CD14-positive monocyte (primary cell): ENCODE measurements around the gene CHI3L2. TPM values are rescaled to one million over a fixed set of nuclear protein-coding genes. Genes with fewer than 3 reads are reported as not detected.

Source experiments
- DNase-seq, 3 donors: peaks; one replicate each; pipeline ENCODE4 v3.0.0-alpha.2; 2011 to 2022
- H2AFZ ChIP-seq: 2 replicates; pipeline ENCODE4 v1.6.0; 2012; ENCODE audit warnings: mild to moderate bottlenecking, low read depth, low read length, inconsistent platforms; ENCODE audit not compliant: insufficient read depth, poor library complexity, severe bottlenecking
- H3K27ac ChIP-seq, 2 donors: 1 replicate in 1 of 2; 2 replicates in 1 of 2; pipeline ENCODE4 v1.5.1; 2012 to 2013; ENCODE audit warnings: low read length in 2 of 2, control low read depth in 1 of 2, inconsistent platforms in 1 of 2, low read depth in 1 of 2, mild to moderate bottlenecking in 1 of 2
- H3K27me3 ChIP-seq, 2 donors: one replicate each; pipeline versions ENCODE4 v1.6.0 to v1.6.1; 2011 to 2013; ENCODE audit warnings: low read length in 2 of 2; ENCODE audit not compliant: control insufficient read depth in 2 of 2, insufficient read depth in 2 of 2
- H3K36me3 ChIP-seq, 2 donors: replicated peaks in 1 of 2; 1 replicate in 1 of 2; 2 replicates in 1 of 2; pipeline versions ENCODE4 v1.5.1 to v1.6.1; 2012 to 2013; ENCODE audit warnings: low read length in 2 of 2, control low read depth in 1 of 2, inconsistent platforms in 1 of 2, mild to moderate bottlenecking in 1 of 2; ENCODE audit not compliant: insufficient read depth in 2 of 2, control insufficient read depth in 1 of 2
- H3K4me1 ChIP-seq, 2 donors: 1 replicate in 1 of 2; 2 replicates in 1 of 2; pipeline versions ENCODE4 v1.5.1 to v1.6.1; 2012 to 2013; ENCODE audit warnings: low read length in 2 of 2, control low read depth in 1 of 2, inconsistent platforms in 1 of 2, mild to moderate bottlenecking in 1 of 2, moderate library complexity in 1 of 2; ENCODE audit not compliant: insufficient read depth in 2 of 2, control insufficient read depth in 1 of 2
- H3K4me2 ChIP-seq: replicated peaks from 2 replicates; pipeline ENCODE3; 2012; ENCODE audit warnings: low read length, moderate library complexity, mild to moderate bottlenecking; ENCODE audit not compliant: poor library complexity, severe bottlenecking; ENCODE audit errors: extremely low read depth
- H3K4me3 ChIP-seq, 3 experiments: fragments of 200-600 bp in 1 of 3; sonication (generic) in 1 of 3; replicated peaks in 1 of 3; 1 replicate in 2 of 3; 2 replicates in 1 of 3; pipeline ENCODE4 v1.5.1; 2011 to 2013; ENCODE audit warnings: low read length in 3 of 3, mild to moderate bottlenecking in 3 of 3, control low read depth in 2 of 3, low read depth in 2 of 3, inconsistent platforms in 1 of 3, moderate library complexity in 1 of 3
- H3K79me2 ChIP-seq: 2 replicates; pipeline ENCODE4 v1.6.0; 2012; ENCODE audit warnings: mild to moderate bottlenecking, control low read depth, inconsistent platforms, low read length, moderate library complexity; ENCODE audit not compliant: insufficient read depth
- H3K9ac ChIP-seq: 2 replicates; pipeline ENCODE4 v1.6.0; 2017; ENCODE audit warnings: low read length, mild to moderate bottlenecking; ENCODE audit not compliant: insufficient read depth, poor library complexity, severe bottlenecking
- H3K9me3 ChIP-seq, 2 donors: replicated peaks in 1 of 2; 1 replicate in 1 of 2; 2 replicates in 1 of 2; pipeline versions ENCODE4 v1.5.1 to v1.6.1; 2012 to 2013; ENCODE audit warnings: low read length in 2 of 2, control low read depth in 1 of 2; ENCODE audit not compliant: control insufficient read depth in 1 of 2, insufficient read depth in 1 of 2
- H4K20me1 ChIP-seq: 2 replicates; pipeline ENCODE4 v1.6.0; 2012; ENCODE audit warnings: mild to moderate bottlenecking, low read length, control low read depth, moderate library complexity; ENCODE audit not compliant: insufficient read depth
- H3K27ac Mint-ChIP-seq, 7 donors: one replicate each; pipeline ENCODE4 v1.8.0; 2020; ENCODE audit warnings: mild to moderate bottlenecking in 7 of 7, mixed read lengths in 7 of 7, moderate library complexity in 6 of 7, inconsistent platforms in 2 of 7
- H3K27me3 Mint-ChIP-seq, 3 donors: one replicate each; pipeline ENCODE4 v1.8.0; 2021 to 2022; ENCODE audit warnings: low read depth in 3 of 3, mild to moderate bottlenecking in 3 of 3, mixed read lengths in 3 of 3, moderate library complexity in 3 of 3, inconsistent platforms in 1 of 3
- H3K36me3 Mint-ChIP-seq, 2 donors: one replicate each; pipeline ENCODE4 v1.8.0; 2020; ENCODE audit warnings: mixed read lengths in 2 of 2, inconsistent platforms in 1 of 2, mild to moderate bottlenecking in 1 of 2
- H3K4me1 Mint-ChIP-seq: one replicate; pipeline ENCODE4 v1.8.0; 2020; ENCODE audit warnings: mild to moderate bottlenecking, mixed read lengths
- H3K4me3 Mint-ChIP-seq, 2 donors: one replicate each; pipeline ENCODE4 v1.8.0; 2020; ENCODE audit warnings: mild to moderate bottlenecking in 2 of 2, mixed read lengths in 2 of 2, moderate library complexity in 1 of 2
- H3K9me3 Mint-ChIP-seq, 7 donors: one replicate each; pipeline ENCODE4 v1.8.0; 2020 to 2022; ENCODE audit warnings: mixed read lengths in 7 of 7, mild to moderate bottlenecking in 6 of 7, moderate library complexity in 6 of 7, inconsistent platforms in 2 of 7
- CTCF ChIP-seq: fragments of 200-600 bp; IDR thresholded peaks from one replicate; pipeline ENCODE4 v1.8.0; 2022; ENCODE audit warnings: antibody characterized with exemption, mild to moderate bottlenecking
- WGBS: methylation state at CpG from one replicate; pipeline ENCODE4 v1.1.5; 2013; ENCODE audit warnings: missing lambda C conversion rate; ENCODE audit not compliant: insufficient coverage; 5-methylcytosine and 5-hydroxymethylcytosine counted together
- intact Hi-C, 2 donors: fragments of 100-400 bp; cut with micrococcal nuclease; formaldehyde crosslinking; loops; one replicate each; pipeline versions ENCODE4 v1.15.0 to v1.15.1; 2023
- polyA plus RNA-seq, 3 donors: library from polyadenylated mRNA; depleted of rRNA in 1 of 3; unstranded in 2 of 3; stranded (reverse) in 1 of 3; fragments of 300-500 nt in 2 of 3; fragments of >200 nt in 1 of 3; fragmentation: Illumina TruSeq in 2 of 3; gene quantifications; 1 replicate in 2 of 3; 2 replicates in 1 of 3; pipeline ENCODE4 v1.2.3, GENCODE V29; 2012 to 2021

CHI3L2 gene
- polyA plus RNA-seq, 3 donors, result 1.2 to 9.9 (median 1.4) TPM

GRCh38 chr1:111192658-111193519, 34.6 kb upstream of the CHI3L2 start:
- H3K79me2 ChIP-seq, result no peaks in the 10 kb centered on the region
- peaks cover 32 to 78% of the 10 kb centered on the region in 2 donors for H3K36me3 ChIP-seq
- peak overlapping the region; percentile 82 to 97 (median 91) for H3K27ac Mint-ChIP-seq
- 66% methylated on average over 7 of the region's 10 CpGs for WGBS
- H3K4me2 ChIP-seq, result peak overlapping the region; percentile 61
- H3K27ac ChIP-seq, result peak overlapping the region; percentile 79 to 86
- no peaks in the 10 kb centered on the region for H3K27me3 Mint-ChIP-seq
- peak overlapping the region; percentile 24 to 78 for H3K4me3 Mint-ChIP-seq
- H4K20me1 ChIP-seq, result no peaks in the 10 kb centered on the region
- no peaks in the 10 kb centered on the region for H3K27me3 ChIP-seq
- DNase-seq, result peak; percentile 65 to 96 (median 86)
- intact Hi-C loops, result loop anchor here in 1 of 2 donors (5.0 kb wide), 1 partner anchor 51 kb away; the partner anchor contains the start of genes CEPT1 and DRAM2
- peak overlapping the region; percentile 20 for H3K9ac ChIP-seq
- H3K4me1 Mint-ChIP-seq, result peaks cover 71% of the 10 kb centered on the region
- TF ChIP-seq CTCF, result no peak
- H2AFZ ChIP-seq, result peak overlapping the region; percentile 14
- H3K4me3 ChIP-seq, result peak overlapping the region in 1 of 3 experiments; percentile 52
- peaks cover 77 to 90% of the 10 kb centered on the region in 2 donors for H3K4me1 ChIP-seq
- H3K9me3 Mint-ChIP-seq, result peaks cover 0 to 2% (median 0%) of the 10 kb centered on the region in 7 donors
- H3K36me3 Mint-ChIP-seq, result peaks cover 80 to 83% of the 10 kb centered on the region in 2 donors
- no peaks in the 10 kb centered on the region for H3K9me3 ChIP-seq

GRCh38 chr1:111193712-111194480, 33.6 kb upstream of the CHI3L2 start:
- Histone ChIP-seq H3K4me3 (peak overlapping the region in 1 of 3 experiments; percentile 52), H3K9me3 (no peaks in the 10 kb centered on the region), H3K9ac (no peak overlapping the region), H3K36me3 (peaks cover 22 to 74% of the 10 kb centered on the region in 2 donors), H4K20me1 (no peaks in the 10 kb centered on the region), H3K4me1 (peaks cover 87 to 94% of the 10 kb centered on the region in 2 donors), H3K27me3 (no peaks in the 10 kb centered on the region), H3K79me2 (peaks cover 5% of the 10 kb centered on the region), H3K4me2 (peak overlapping the region; percentile 61), H2AFZ (no peak overlapping the region), H3K27ac (peak overlapping the region; percentile 79 to 86)
- no peak for TF ChIP-seq CTCF
- H3K27me3 Mint-ChIP-seq, result no peaks in the 10 kb centered on the region
- H3K36me3 Mint-ChIP-seq, result peaks cover 79 to 83% of the 10 kb centered on the region in 2 donors
- H3K4me1 Mint-ChIP-seq, result peaks cover 82% of the 10 kb centered on the region
- WGBS, result 100% methylated on average over 1 of the region's 3 CpGs
- H3K9me3 Mint-ChIP-seq, result peaks cover 0 to 2% (median 0%) of the 10 kb centered on the region in 7 donors
- DNase-seq, result no peak
- H3K4me3 Mint-ChIP-seq, result peak overlapping the region in 1 of 2 donors; percentile 78
- H3K27ac Mint-ChIP-seq, result peak overlapping the region; percentile 82 to 97 (median 91)
- intact Hi-C loops, result loop anchor here in 1 of 2 donors (5.0 kb wide), 1 partner anchor 52 kb away; the partner anchor contains the start of genes CEPT1 and DRAM2
